CD4-positive, alpha-beta T cell treated with Interleukin-15 for 1 hour (primary cell): ENCODE measurements around the gene CORO2B.

ENCODE experiments used
- DNase-seq: peaks from one replicate; pipeline ENCODE4 v3.0.0-alpha.2; 2020

The CORO2B gene

DNA sequence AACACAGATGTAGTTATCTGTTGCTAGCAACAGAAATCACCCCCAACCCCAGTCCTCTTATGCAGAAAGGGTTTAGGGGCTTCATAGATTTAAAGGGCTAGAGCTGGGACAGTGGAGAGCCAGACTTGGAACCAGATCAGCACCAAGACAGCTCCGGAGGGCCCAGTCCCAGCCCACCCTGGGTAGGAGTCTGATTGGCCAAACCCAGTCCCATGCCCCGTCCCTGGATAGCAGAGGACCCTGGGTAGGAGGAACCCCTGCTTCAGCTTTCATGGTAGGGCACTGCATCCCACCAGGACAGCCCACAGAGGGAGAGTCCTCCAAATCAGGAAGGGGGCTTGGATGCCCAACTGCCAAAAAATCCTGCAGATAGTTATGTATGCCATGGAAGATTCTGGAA, 103.0 kb downstream of the CORO2B start:
- no peak for DNase-seq

DNA sequence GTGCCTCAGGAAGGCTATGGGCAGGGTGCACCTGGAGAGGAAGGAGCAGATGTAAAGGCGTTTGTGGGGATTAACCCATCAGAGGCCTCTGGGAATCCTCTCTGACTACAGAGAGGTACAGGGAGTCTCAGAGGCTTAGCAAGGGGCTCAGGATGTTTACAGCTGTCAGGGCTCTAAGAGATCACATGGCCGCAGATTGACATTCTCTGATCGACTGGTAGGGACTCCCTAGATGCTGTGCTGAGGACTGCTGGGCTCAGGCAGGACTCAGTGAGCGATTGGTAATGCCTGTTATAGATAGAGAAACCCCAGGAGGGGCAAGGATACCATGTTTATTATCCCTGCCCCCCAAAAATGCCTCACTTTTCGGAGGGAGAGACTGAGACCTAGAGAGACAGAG, 103.5 kb downstream of the CORO2B start:
- DNase-seq: no peak

DNA sequence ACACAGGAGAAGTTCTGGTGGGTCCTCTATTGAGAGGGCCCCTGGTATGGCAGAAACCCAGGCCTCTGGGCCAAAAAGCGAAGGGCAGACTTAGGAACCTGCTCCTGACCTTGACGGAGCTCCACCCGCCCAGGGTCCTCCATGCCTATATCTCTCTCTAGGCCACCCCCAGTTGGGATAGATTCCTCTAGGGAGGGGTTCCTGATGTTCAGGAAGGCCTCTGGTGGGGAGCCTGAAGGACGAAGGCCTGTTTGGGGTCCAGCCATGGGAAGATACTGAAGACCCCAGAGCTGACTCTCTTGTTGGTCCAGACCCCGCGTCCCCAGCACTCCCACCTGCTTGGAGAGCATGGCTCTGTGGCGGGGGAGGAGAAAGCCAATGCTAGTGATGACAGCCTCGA, 104.2 kb downstream of the CORO2B start:
- DNase-seq: no peak

DNA sequence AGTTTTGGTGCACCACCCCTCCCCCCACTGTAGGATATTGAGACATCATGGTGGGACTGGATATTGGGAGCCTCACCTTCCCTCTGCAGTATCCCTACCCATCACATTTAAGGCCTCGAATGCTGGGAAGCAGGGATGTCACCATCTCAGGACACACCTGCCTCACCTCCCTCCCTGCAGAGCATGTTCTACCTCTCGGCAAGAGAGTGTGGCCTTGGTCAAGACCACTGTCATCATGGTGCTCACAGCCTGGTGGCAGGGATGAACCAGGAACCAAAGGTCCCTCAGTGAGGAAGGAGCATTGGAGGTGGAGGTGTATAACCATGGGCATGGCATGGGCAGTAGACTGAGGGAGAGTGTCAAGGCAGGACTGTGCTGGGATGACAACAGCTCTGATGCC, 104.8 kb downstream of the CORO2B start:
- DNase-seq: no peak

DNA sequence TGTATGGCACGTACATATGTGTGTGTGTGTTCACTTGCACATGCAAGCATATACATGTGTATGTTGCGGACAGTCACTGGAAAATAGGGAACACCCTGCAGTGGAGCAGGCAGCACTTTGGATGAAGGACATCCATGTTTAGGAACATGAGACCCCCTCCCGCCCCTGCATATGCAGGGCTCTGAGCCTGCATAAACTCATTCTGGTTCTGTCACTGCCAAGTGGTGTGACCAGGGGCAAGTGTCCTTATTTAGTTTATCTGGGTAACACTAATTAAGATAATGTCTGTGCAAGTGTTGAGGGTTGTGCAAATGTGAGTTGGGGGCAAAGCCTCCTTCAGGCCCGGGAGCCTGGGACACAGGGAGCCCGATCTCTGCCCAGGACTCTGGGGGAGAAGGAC, 105.7 kb downstream of the CORO2B start:
- DNase-seq: no peak

DNA sequence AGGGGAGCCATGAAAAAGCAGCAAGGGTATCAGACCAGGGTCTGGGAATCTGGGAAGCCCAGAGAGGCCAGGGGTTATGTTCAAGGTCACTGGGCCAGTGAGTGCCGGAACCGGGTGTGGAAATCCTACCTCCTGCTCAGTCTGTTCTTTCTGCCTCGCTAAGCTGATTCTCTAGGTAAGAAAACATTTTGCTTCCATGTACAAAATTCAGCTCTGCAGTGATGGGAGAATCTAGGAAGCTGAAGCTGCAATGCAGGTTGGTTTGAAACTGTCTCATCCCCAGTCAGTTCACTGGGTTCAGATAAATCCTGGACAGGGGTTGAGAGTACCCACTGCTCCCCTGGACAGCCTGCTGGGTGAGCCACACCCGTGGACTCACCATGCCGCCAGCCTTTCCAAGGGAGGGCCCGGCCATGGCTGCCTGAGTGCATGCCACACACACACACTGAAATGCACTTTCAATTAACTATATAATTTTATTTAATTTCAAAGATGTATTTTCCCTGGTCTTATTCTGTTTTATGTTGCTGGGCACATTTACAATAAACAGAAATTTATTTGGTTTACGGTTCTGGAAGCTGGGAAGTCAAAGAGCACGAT, 108.4 kb downstream of the CORO2B start:
- DNase-seq: no peak

DNA sequence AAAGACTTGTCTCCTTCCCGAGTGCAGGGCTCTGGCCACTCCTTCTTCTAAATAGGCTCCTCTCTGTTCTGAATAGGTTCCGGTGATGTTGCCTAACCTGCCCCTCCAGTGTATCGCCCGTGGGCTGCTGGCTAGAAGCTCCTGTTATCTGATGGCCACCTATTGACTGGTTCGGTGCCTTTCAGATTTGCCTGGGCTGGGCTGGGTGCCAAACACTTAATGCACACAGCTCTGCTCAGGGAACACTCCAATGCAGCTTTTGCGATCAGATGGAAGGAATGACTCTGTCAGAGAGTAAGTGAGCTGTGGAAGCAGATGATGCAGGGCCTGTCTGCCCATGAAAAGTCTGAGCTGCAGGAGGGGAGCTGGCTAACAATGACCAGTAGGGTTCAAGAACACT, 112.9 kb downstream of the CORO2B start:
- no peak for DNase-seq

DNA sequence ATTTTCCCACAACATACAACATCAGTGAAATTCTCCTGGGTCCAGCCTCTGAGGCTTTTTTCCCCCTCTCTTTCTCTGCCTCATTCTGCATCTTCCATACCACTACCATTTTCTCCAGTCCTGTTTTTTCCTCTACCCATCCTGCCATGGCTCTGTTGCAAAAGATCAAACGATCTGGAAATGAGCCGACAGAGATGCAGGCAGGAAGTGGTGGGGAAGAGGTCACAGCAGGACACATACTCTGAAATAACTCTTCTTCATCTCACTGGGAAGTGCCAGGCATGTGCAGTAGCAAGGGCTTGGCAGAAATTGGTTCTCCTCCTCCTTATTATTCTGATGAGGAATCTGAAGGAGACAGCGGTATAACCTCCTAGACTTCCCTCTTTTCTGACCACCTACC, 114.3 kb downstream of the CORO2B start:
- no peak for DNase-seq

DNA sequence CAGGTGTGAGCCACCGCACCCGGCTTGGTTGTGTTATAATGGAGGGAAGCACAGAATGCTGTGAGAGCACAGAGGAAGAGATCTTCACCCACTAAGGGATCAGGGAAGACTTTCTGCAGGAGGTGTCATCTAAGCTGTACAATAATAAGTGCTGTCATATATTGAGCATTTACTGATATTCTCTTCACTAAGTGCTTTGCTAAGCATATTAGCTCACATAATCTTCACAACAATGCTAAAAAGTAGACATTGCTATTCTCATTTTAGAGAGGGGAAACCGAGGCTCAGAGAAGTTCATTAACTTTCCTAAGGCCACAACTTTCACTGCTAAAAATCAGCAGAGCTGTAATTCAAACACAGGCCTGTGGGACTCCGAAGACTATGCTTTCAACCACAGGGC, 115.3 kb downstream of the CORO2B start:
- no peak for DNase-seq

DNA sequence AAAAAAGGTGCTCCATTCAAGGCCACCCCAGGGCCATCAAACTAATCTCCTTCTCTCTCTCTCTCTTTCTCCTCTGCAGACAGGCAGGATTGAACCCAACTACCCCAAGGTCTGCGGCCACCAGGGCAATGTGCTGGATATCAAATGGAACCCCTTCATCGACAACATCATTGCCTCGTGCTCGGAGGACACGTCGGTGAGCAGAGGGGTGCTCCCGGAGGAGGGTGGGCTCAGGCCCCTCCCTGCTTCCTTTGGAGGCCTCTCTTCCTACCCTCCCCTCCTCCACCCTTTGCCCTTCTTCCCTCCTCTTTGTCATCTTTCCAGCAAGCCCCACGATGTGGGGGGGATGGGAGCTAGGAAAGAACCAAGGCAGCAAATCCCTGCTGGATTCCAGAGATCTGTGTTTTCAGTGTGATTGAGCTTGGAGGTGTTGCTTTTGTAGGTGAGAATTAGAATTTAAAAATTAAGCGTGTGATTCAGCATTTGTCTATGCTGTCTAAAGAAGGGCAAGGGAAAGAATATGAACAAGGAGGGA, 116.3 kb downstream of the CORO2B start:
- DNase-seq: no peak

DNA sequence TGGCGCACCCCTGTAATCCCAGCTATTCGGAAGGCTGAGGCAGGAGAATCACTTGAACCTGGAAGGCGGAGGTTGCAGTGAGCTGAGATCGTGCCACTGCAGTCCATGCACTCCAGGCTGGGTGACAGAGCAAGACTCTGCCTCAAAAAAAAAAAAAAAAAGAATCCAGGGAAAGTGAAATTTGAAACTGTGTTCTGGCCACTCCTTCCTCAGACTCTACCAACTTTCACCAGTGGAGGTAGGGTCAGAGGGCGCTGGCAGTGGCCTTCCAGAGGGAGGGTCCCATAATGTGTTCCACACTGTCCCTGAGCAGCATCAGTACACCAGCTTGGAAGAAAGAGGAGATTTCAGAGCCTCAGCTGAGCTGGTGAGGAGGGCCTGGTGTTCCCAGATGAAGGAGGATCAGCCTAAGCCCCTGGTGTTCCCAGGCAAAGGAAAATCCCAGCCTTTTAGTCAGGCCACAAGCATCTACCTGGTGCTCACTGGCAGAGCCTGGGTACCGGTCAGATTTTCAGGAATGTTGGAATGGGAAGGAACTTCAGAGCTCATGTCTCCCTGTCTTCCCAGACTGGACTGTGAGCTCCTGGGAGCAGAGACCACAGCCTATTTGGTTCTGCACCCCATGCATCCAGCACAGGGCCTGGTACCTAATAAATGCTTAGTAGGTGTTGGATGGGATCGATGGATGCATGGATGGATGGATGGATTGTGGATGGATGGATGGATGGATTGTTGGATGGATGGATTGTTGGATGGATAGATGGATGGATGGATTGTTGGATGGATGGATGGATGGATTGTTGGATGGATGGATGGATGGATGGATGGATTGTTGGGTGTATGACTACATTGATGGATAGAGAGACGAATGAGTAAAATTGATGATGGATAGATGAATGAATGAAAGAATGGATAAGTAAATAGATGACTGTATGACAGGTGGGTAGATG, 117.9 kb downstream of the CORO2B start:
- DNase-seq: no peak

DNA sequence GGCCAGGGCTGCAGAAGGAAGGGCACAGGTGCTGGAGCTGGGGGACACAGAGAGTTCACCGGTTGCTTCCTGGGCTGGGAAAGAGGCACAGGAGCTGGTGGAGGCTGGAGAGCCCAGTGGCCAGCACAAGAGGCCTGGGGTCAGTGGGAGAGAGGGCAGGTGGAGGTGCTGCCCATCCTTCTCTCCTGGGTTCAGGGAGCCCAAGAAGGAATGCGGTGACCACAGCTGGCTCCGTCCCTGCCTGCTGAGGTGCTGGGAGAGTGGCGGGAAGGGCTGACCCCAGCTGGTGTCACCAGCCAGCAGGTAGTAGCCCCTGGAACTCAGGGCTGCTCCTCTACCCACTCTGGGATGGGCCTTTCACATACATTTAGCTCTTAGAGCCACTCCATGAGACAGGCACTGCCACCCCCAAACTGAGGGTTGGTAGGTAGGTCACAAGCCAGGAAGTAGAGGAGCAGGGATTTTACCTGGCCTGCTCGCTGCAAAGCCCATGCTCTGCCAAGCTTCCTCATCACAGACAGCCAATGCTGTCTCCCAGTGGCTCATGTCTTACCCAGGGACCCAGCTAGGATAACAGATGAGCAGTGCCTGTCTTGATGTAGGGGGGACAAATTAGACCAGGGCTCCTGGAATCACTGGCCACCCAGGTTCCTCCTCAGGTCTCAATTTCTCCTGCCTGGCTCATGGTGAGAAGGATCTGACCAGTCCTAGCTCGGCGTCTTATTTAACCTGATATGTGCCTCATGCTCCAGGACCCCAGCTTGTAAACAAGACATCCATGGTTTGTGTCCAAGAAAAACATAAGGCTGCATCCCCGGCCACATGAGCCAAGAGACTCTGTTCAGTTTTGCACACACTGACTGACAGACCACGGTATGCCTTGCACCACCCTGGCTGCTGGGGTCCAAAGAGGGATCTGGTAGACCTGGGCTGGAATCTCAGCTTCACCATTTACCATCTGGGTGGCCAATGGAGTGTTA, 119.2 kb downstream of the CORO2B start:
- DNase-seq: no peak

DNA sequence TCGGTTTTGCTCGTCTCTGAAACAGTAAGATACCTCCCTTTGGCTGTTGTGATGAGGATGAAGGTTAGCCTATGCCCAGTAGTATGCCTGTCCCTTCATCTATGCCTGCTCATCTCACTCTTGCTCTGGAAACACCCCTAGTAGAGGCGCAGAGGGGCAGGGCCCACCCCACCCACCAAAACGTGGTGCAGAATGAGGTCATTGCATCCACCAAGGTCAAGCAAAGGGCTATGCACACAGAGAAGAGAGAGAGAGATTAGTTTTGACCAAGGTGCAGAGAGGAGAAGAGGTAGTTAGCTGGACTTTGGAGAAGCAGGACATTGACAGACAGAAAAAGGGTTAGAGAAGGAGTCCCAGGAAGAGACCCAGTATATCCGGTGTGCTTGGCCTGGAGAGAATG, 119.9 kb downstream of the CORO2B start:
- no peak for DNase-seq

DNA sequence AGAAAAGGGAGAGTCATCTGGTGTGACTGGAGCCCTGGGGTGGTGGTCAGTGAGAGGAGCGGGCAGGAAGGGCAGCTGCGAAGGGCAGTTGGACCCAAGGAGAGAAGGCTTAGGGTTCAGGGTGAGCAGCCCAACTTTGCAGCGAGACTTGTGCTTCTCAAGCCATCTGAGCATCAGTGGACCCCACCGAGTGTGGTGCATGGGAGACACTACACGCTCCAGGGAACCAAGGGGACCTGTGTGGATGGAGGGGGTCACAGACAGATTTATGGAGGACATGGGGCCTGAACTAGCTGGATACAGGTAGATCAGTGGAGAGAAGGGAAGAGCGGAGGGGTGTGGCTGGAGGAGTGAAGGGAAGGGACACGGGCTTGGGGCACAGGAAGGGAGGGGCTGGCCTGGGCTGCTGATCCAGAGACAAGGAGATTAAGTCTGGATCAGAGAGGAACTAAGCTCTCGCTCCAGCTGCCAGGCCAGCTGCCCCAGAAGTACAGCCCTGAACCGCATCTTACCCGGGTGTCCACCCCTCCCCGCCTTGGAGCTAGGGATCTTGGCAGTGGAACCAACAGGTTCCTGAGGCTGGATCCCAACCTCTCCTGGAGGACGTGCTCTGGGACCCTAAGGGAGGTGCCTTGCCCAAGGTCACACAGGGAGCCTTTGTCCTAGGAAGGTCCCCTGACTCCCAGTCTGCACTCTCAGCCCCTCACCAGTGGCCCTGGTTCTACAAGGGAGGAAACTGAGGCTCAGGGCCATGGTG, 120.5 kb downstream of the CORO2B start:
- no peak for DNase-seq

DNA sequence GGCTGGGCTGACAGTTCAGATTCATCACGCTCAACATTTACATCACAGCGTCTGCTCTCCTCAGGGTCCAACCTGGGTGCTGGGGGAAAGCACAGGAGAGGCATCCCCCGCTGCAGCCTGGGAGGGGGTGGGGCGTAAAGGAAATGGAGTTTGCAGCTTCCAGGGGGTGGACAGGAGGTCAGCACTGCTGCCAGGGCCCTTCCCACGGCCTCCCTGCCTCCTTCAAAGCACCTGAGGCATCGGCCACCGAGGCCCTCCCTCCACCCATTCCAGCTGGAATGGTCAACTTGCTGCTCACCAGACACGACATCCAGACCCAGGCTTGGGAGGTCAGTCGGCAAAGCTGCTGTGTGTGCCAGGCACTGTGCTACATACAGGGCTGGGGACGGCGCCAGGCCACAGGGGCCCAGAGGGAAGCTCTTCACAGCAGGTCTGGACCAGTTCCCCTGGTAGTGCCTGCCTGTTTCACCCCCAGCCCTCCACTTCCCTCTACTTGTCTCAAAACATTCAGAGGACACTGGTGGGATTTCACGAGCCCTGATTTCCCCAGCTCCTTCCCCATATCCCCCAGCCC, 121.2 kb downstream of the CORO2B start:
- no peak for DNase-seq

DNA sequence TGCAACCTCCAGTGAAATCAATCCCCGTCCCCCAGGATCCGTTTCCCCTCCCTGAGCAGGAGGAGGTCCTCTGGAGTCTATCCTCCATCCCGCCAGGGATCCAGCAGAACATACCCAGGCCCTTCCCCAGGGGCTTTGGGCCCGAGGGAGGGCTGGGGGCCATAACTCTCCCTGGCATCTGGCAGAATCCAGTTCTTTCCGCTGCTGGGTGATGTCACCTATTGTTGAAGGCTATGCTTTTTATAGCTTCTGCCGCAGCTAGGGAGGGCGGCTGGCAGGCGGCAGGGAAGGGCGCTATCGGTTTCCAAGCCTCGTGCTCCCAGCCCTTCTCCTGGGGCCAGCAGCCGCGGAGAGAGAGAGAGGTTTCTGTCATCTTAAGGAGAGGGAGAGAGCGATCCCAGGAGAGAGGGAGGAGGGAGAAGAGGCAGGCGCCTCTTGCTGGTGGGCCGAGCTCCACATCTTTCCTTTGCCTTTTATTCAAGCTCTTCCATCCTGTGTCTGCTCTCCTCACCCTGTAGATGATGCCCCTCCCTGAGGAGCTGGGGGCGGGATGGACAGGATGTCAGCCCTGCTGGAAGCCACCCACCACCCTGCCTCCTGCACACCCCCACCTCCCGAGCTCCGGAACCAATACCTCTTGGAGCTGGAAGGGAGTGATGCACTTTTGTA, 121.8 kb downstream of the CORO2B start:
- no peak for DNase-seq

DNA sequence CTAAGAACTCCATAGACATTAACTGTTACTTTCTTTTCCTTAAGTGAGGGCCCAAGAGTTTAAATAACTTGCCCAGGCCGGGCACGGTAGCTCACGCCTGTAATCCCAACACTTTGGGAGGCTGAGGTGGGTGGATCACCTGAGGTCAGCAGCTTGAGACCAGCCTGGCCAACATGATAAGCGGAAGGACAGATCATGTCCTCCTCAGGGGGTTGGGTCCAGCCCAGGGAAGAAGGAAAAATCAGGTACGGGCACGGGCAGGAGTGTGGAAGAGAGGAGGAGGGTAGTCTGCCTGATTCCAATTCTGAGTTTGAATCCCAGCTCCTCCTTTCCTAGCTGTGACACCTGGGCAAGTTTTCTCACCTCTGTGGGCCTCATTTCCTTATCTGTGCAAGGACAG, 123.1 kb downstream of the CORO2B start:
- no peak for DNase-seq

DNA sequence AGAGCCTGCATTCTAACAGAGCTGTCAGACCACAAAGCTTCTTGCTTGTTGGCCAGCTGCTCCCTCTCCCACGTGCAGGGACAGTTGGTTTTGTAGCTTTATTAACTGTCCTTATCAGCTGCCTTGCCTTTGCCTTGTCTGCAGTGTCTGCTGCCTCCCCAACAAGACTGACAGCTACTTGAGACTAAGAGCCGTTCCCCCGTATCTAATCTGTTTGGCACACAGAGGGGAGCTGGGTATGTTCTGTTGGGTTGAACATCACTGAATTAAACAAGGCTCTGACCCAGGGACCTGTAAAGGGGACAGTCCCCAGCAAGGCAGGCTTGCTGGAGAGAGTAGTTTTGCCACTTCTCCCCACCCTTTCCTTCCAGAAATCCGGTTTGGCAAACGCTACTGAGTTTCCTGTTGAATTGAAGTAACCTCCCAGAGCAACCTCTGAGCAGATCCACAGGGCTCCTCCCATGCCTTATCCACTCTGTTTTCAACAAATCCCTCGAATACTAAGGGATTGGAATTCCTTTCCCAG, 125.8 kb downstream of the CORO2B start:
- no peak for DNase-seq

DNA sequence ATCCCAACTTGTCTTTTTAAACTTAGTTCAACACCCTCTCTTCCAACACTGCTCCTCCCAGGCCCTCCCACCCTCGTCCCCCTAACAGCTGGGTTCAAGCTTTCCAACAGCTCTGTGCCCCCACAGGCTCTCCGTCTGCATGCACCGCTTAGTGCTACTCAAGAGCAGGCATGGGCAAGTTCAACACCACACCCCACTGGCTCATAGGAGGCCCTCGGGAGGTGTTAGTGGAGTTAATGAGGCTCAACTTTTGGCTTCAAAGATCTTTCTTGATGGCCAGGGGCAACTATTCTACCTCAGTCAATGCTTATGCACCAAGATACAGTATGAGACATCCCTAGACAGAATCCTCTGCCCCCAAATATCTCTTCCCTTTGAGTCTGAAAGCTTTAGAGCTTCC, 127.5 kb downstream of the CORO2B start:
- no peak for DNase-seq

DNA sequence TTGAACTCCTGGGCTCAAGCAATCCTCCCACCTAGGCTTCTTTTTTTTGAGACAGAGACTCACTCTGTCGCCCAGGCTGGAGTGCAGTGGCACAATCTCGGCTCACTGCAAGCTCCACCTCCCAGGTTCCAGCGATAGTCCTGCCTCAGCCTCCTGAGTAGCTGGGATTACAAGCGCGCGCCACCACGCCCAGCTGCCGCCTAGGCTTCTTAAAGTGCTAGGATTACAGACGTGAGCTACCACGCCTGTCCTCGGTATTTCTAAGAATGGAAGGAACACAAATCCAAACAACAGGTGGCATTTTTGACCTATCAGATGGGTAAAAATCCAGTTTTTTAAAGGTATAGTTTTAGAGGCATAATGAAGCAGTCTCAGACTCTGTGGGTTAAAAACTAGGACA, 128.1 kb downstream of the CORO2B start:
- DNase-seq: no peak

DNA sequence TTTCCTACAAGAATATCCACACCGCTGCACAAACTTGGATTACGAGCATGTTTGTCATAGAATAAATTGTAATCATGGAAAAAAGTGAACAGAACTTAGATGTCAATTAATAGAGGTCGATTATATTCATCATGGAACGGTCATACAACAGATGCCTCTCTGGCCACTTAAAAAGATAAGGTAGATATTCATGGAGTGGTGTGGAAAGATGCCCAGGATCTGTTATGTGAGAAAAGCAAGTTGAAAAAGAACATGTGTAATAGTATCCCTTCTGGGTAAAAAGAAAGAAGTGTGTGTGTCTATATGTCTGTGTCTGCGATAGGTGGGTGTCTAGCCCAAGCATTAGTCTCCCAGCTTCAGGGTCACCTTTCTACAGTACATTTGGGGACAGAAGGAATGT, 128.6 kb downstream of the CORO2B start:
- no peak for DNase-seq
